Activated T-helper 1 cell treated with Interleukin-2 at 50 U/mL for 16 hours (primary cell): ENCODE data around the gene LMTK2.

Experiments used
- DNase-seq: peaks from one replicate; pipeline ENCODE4 v3.0.0-alpha.2; 2020; ENCODE audit warnings: low read depth

LMTK2 gene

DNA sequence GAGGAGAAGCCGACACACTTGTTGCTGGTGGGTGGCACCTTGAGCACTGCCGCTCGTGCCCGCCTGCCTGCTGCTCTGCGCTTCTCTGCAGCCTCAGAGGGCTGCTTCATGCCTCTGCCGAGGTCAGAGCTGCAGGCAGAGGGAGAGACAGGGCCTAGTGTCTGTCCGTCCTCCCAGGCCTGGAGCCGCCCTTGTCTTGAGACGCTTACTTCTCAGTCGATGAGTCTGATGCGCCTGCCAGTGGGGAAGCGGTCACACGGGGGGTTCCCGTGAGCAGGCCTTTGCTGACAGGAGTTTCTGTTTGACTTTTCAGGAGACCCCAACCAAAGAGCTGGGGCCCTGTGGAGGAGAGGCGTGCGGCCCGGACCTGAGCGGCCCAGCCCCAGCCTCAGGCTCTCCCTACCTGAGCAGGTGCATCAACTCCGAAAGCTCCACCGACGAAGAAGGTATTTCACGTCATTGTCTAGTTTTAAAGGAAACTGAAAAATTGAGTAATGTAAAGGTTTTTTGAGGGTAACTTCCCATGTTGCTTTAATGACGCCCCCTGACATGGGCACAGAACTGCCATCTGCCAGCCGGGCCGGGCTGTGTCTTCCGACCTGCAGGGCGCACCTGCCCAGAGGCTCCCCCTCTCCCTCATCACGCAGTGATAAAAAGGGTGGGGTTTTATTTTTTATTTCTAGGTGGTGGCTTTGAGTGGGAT, 96.8 kb downstream of the LMTK2 start:
- DNase-seq = no peak

DNA sequence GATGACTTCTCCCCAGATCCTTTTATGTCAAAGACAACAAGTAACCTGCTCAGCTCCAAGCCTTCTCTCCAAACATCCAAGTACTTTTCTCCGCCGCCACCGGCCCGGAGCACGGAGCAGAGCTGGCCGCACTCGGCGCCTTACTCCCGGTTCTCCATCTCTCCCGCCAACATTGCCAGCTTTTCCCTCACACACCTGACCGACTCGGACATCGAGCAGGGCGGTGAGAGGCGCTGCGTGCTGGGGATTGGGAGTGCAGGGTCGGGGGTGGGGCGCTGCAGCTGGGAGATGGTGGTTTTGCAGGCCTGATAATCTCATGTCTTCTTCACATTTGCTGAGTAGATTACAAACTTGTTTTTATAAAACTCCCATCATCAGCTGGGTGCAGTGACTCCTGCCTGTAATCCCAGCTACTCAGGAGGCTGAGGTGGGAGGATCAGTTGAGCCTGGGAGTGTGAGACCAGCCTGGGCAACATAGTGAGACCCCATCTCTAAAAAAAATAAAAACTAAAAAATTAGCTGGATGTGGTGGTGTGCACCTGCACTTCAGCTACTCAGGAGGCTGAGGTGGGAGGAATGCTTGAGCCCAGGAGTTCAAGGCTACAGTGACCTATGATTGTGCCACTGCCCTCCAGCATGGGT, 97.4 kb downstream of the LMTK2 start:
- DNase-seq = no peak

DNA sequence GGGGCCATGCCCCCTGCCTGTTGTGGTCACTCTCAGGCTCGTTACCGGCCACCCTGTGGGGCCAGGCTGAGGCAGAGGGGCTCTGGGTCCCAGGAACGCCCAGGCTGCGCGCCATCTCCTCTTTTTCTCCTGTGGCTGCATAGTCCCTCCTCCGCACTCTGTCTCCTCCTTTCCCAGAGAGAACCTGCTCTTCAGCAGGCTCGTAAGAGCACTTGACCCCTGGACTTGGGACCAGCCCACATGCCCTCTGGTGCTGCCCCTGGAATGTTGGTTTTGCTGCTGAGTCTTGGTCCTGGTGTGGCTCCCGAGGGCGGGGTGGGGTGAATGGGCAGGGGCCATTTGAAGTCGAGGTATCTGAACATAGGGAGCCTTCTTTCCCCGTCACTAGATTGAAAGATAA, 98.0 kb downstream of the LMTK2 start:
- DNase-seq = no peak

DNA sequence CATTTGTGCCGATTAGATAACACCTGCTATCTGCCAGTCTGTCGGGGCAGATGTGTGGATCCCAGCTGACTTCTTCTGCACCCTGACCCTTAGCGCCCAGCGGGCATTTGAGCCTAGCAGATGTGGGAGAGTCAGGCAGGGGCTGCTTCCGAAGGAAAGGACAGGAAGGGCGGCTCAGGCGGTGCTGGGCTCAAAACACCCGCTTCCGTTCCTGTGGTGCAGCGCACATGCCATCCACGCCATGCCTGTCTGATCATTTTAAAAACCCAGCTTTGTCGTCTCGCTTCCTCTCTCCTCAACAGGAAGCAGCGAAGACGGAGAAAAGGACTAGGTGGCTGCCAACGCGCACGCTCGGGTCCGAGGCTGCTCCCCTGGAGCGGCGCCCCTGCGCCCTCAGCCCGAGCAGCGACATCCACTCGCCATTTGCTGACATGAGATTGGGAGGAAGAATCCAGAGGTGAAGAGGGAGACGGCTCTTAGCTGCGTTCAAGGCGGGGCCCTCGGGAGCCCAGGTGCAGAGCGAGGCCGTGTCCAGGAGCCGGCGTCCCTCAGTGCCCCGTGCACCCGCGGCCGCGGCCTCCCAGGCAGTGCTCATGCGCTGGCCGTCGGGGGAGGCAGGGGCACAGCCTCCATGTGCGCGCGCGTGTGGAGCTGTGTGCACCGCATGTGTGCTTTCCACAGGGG, 98.6 kb downstream of the LMTK2 start:
- DNase-seq = no peak

DNA sequence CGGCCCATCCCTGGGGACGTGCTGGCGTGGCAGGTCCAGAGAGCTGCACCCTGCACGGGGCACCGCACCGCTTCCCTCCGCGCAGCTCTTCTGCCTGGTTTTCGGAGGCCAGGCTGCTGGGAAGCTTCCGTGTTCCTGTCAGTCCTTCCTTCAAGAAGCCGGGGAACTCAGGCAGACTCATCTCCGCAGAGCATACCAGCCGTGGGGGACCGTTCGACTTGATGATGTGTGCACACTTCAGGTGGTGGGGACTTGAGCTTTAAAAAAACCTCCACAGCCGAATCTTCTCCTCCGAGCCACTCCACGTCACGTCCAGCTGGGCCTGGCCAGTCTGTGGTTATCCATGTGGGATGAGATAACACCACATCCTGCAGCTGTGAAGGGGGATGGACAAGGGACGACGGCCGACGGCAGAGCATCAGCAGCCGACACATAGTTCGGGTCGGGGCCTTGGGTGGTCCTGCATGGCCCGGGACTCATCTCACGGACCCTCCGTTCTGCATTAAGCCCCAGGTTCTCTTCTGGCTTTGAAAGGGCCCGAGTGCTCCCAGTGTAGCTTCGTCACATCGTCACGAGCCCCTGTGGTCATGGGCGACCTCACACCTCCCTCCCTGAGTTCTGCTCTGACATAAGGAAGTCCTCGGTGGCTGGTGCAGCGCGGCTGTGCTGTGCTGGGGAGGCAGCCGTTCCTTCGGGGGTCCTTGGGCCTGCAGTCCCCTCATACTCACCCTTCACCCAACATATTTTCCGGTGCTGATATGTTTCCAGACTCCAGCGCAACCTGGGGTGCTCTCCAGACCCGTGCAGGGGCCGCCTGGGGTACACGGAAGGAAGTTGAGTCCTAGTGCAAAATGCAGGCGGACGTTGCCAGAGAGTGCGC, 100.0 kb downstream of the LMTK2 start:
- no peak for DNase-seq

DNA sequence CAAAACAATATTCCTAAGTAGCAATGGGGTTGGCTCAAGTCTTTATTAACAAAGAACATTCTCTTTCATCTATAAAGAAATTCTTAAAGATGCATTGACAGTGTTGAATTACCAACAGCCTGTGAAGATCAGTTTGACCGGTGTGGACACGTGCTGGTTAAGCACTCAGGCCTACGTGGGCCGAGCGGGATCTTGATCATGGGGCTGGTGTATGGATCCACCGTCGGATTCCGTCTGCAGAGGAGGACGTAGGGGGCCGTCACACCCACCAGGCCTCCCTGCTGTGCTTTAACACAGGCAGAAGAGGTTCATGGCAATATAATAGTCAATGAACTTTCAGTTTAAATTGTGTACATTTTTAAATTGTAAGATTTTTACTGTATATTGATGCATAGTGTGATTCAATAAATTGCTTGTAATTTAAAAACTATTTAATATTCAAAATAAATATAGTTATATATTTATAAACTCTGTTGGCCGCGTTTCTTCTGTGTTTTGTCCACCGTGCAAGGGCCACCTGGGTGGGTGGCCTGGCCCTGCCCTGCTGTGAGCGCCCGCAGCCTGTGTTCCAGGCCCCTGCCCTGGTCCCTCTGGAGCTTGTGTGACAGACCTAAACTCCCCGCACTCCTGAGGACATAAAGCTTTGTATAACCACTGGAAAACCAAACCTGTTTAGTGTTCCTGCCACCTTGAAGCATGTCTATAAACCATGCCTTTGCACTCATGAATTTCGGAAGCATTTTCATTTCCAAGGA, 102.7 kb downstream of the LMTK2 start:
- DNase-seq = no peak

DNA sequence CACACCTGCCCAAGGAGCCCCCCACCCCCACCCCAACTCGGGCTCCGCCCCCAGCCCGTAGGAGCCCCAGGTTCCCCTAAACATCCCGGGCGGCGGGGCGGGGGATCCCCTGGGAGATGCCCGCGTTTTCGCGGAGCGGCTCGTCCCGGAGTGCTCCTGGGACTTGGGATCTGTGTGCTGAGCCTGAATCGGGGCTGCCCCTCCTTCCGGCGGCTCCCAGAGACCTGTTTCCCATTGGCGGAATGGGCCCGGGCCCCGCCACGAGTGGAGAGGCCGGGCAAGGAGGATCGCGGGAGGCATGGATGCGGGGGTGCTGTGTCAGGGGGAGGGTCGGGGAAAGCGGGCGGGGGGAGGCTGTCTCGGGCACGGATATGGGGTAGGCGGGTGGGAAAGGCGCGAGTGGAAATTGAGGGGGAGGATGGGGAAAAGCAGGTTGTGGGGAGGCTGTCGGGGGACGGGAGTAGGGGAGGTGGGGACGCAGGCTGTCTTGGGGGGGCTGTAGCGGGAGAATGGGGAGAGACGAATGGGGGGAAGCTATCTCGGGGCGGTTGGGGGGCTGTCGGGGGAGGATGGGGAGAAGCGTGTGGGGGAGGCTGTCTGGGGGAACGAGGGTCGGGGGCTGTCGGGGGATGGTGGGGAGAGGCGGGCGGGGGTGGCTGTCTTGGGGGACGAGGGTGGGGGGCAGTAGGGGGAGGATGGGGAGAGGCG, 104.0 kb downstream of the LMTK2 start:
- DNase-seq = no peak

DNA sequence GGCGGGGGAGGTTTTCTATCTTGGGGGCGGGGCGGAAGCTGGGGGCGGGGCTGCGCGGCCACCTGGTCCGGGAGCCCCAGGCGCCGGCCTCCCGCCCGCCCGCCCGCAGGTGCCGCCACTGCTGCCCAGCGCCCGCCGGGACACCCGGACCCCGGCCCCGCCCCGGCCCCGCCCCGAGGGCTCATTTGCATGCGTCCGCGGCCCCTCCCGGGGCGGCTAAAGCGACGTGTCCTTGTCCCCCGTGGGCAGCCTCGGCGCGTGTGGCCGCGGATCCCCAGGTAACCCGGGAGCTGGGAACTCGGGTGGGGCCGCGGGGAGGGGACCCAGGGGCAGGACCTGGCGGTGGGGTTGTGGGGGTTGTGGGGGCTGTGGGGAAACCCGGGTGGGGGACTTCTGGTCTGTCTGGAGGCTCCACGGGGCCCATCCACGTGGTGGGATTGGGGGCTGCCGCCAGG, 104.6 kb downstream of the LMTK2 start, which contains the start of gene BHLHA15:
Gene BHLHA15, plus strand, starts transcription at position 219 of the 455 bp plus-strand sequence. CDS start 871 bp downstream, outside the sequence.
- no peak for DNase-seq

DNA sequence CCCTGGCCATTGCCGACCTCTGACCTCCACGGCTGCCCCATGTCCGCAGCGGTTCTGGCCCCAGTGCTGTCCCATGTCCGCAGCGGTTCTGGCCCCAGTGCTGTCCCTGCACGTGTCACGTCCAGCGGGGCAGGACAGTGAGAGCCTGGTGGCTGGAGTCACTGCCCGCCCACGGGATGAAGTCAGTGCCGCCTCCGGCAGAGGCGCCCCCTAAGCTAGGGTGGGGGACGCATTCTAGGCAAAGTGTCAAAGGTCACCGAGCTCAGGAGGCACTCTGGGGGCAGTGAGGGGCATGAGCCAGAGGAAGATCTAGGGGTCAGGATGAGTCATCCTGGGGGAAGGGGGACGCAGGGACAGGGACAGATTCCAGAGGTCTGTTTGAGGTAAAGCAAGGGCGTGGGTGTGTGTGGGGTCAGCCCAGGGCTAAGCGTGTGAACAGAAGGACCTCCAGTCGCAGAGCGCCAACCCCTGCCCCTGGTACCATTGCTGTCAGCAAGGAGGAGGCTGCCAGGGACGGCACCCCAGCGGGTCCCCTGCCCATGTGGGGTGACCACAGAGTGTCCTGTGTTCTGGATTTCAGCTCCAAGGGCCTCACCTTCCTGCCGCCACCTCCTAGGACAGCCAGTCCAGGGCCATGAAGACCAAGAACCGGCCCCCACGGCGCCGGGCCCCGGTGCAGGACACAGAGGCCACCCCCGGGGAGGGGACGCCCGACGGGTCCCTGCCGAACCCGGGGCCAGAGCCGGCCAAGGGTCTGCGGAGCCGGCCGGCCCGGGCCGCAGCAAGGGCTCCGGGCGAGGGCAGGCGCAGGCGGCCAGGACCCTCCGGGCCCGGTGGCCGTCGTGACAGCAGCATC, 105.2 kb downstream of the LMTK2 start:
- DNase-seq = no peak

DNA sequence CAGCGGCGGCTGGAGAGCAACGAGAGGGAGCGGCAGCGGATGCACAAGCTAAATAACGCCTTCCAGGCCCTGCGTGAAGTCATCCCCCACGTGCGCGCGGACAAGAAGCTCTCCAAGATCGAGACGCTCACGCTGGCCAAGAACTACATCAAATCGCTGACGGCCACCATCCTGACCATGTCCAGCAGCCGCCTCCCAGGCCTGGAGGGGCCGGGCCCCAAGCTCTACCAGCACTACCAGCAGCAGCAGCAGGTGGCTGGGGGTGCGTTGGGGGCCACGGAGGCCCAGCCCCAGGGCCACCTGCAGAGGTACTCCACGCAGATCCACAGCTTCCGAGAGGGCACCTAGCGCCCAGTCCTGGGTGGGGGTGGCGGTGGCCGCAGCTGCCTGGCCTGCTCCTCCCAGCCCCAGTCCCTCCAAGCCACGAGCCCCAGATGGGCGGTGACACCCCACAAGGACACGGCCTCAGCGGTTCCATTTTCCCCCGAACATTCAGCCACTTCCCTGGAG, 105.9 kb downstream of the LMTK2 start:
- no peak for DNase-seq

DNA sequence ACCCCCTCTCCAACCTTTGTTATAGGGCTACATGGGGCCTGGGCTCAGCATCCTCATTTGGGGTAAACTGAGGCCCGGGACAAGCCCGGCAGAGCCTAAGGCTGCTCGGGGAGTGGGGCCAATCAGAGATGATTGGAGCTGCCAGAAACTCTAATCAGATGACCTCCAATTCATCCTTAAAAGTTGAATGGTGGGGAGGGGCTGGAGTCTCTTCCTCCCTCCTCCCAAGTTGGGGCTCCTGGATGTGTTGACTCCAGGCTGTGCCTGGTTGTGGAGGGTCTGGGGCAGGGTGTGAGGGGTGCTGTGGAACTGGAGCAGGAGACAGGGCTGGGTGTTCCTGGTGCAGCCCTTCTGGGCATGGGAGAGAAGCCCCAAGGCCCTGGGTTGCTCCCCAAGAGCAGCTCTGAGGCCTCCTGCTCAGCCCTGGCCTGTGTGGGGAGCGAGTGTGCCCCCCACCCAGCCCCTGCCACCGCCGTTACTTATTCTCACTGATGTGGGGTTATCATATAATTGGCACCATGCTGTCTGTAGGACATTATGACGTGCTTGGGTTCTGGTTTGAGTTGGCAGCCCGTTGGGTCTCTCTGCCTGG, 106.7 kb downstream of the LMTK2 start:
- DNase-seq = no peak

DNA sequence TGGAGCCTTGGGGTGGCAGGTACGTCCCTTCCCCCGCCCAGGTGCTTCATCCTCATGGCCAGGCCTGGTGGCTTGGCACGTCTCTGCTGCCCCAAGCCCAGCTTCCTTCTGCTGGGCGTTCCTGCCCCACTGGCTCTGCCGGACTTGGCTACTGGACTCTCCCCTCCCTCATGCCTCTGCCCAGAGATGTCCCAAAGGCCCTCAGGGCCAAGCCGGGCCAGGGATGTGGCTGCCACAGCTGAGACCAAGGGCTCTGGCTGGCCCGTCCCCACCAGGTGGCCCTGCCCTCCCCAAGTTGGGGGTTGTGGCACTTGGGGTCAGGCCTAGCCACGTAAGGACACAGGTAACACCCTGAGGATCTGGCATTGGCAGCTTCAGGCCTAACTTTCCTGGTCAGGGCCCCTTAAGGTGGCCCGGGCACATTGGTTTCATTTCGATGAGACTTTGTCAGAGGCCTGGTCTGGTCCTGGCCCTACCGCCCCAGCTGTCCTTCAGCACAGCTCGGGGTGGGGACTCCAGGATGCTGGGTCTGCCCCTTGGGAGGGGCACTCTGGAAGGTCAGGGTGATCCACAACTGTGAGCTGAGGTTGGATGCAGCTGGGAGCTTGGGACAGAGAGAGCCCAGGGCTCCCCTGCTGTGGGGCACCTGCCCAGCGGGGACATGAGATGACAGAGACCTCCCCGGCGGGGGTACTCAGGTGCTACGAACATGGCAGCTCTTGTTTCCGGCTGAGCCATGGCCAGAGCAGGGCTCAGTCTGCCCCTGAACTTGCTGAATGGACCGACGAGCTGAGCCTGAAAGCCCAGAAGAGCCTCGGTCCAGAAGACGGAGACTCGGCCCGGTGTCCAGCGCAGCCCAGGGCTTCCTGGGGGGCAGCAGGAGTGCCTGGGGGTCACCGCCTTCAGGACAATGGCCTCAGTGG, 107.5 kb downstream of the LMTK2 start:
- DNase-seq = no peak

DNA sequence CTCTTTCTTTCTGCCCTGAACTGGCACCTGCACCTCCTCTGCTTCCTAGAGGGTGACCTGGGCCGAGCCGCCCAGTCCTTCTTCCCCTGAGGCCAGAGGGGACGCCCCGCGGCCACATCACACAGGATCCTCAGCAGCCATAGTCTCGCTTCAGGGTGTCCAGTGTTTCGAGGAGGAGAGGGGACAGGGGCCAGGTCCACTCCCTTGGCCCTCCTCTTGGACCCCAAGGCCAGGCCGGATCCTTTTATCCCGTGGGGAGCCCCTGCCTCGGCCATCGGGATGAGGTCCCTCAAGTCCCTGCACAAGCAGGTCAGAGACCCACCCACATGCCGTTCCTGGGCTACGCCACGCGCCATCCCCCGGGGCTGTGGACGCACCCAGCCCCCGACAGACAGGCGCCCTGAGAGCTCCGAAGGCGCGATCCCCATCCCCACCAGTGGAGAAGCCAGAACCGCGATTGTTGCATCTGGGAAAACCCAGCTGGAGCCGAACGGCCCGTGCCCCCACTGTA, 108.2 kb downstream of the LMTK2 start:
- DNase-seq = no peak

DNA sequence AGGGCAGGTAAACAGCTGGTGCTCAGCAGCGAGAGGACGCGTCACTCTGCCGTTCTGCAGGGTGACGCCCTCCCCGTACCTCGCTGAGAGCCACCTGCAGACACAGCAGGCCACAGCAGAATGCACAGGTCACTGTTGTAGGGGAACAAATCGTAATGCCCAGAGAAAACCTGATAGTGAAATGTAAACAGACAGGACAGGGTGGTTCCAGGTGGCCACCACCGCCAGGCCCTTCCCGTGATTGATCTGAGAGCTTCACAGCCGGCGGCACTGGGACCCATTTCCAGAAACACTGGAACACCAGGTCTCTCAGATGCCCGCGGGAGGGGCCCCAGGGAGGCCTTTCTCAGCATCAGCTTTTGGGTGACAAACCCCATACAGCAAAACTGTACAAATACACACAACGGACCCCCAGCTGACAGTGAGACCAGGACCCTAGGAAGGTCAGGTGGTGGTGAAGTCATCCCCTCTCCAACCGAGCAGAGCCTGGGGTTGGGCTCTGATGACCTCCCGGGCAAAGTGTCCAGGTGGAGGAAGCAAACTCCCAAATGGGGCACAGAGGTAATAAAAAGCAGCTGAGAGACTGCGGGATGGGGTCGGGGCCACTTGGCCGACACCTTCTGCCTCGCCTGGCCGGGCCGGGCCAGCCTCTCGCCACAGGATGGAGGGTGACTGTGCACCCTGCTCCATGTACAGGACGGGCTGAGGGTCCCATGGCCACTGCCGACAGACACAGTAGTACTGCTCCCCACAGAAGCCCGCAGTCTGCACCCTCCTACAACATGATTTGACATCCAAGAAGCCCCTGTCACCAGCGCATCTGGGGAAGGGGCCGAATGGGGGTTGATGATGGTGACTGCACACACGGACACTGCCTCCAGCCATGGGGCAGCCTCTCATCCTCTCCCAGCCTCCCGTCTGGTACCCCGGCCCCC, 109.2 kb downstream of the LMTK2 start:
- DNase-seq = no peak

DNA sequence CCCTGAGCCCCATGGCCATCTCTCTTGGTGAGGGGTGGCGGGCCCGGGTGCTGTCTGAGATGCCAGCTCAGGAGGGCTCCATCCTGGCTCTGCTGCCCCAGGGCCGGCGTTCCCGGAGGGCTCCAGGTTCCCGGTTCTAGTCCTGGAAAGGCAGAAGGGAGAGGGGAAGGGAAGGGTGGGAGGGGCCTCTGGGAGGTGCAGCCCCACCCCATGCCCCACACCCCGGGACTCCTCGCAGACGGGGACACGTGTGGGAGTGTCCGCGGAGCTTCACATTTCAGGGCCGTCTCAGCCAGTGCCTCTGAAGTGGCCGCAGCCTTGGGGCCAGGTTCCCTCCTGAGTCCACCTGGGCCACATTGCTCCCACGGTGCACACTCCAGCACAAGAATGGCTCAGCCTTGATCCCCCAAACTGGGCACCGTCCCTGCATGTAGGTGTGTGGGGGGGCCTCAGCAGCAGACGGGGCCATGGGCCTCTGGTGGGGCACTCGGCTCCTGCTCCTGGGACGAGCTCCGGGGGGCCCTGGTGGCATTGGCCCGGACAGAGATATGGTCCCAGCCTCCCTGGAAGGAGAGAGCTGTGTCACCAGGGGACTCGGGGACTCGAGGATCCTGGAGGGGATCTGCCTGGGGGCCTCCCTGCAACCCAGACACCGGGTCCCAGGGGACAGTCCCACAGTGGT, 110.4 kb downstream of the LMTK2 start:
- no peak for DNase-seq
